GM18861 (cell line): ENCODE results near the gene FN3KRP.

ENCODE experiments used
- ATAC-seq: cut with Tn5 transposase; IDR thresholded peaks from one replicate; pipeline ENCODE4 v1.9.1; 2021; ENCODE audit not compliant: unreplicated experiment

FN3KRP gene

DNA sequence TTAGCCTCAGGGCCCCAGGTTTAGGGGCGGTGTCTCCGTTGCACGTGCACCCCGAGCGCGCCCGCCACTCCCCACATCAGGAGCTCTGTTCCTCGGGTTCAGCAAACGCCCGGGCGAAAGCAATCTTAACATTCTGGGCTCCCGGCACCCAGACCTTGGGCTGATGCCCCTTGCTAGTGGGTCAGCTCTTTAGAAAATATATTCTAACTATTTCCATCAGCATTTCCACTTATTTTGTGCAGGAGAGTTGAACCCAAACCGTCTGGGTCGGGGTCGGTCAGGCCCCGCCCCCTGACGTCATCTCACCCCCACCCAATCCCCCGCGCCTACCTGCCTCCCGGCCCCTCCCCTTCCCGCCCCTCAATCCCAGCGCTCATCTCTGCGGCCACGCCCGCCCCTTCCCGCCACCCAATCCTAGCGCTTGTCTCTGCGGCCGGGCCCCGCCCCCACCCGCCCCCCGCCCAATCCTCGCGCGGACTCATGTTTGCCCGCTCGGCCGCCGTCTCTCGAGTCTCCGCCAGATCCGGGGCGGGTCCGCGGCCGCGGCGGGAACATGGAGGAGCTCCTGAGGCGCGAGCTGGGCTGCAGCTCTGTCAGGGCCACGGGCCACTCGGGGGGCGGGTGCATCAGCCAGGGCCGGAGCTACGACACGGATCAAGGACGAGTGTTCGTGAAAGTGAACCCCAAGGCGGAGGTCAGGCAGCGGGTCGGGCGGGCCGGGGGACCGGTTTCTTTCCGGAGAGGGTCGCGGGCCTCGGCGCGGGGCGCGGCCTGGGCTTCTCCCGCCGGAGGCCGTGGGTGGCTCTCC, at the start of gene FN3KRP:
Gene FN3KRP, plus strand, starts transcription at position 504 of the 808 bp plus-strand sequence. Its CDS starts 50 bp downstream, at position 554.
- peak; percentile 61 for ATAC-seq

DNA sequence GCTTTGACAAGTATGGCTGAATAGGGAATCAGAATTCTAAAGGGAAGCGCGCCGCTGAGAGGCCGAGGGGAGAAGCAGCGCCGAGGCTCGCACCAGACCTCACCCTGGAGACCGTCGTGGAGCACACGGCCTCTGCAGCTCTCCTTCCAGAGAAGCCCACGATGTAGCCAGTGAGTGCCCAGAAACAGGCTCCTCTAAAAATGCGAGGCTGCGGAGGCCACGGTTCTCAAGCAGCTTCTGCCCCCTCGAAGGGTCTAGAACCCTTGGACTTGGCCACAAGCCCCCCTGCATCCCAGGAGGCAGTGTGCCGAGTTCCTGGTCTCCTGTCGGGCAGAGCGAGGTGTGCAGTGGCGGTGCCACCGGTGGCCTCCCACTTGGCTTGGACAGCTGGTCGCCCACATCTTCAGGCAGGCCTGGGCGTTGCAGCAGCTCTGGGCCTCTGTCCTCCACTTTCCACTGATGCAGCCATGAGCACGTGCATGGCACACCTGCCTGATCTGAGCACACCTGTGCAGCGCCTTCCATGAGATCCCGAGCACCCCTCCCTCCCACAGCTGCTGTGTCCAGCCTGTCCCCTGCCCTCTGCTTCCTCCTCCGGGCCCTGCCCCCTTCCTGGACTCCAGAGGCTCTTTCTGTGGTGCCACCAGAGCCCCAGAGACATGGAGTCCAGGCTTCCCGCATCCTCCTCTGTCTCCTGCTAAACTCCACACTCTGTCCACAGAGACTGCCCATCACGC, 49.4 kb upstream of the FN3KRP start:
- ATAC-seq: no peak

DNA sequence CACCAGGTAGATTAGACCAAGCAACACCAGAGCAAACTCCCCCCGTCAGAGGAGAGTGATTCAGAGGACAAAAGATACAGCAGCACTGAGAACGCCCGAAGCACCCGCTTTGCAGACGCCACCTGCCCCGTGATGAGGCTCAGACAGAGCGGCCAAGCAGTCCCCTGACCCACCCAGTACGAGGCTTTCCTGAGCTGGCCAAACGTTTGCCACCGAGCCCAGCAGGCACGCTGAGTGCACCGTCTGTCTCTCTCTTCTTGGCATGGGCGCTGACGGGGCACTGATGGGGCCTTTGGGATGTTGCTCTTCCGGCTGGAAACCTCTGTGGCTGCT, 48.9 kb upstream of the FN3KRP start:
- no peak for ATAC-seq

- no peak for ATAC-seq
Observed at GRCh38 chr17:82668024-82668630, 48.4 kb upstream of the FN3KRP start.

DNA sequence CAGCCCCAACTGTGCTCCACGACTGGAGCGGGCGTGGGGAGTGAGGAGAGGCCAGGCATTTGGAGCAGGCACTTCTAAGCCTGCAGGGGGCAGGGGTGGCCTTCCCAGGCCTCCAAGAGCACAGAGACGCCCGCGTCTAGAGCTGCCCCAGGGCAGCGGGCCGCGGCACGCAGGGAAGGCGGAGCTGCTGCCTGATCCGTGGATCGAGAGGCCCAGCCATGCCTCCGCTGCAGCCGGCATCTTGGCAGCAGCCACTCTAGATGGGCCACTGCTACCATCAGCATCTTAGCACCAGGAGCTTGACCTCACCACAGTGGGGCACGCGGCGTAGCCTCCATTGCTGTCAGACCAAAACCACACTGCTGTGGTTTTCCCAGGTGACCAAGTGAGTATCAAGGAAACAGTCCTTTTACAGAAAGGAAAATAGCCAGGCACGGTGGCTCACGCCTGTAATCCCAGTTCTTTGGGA, 47.8 kb upstream of the FN3KRP start:
- no peak for ATAC-seq

DNA sequence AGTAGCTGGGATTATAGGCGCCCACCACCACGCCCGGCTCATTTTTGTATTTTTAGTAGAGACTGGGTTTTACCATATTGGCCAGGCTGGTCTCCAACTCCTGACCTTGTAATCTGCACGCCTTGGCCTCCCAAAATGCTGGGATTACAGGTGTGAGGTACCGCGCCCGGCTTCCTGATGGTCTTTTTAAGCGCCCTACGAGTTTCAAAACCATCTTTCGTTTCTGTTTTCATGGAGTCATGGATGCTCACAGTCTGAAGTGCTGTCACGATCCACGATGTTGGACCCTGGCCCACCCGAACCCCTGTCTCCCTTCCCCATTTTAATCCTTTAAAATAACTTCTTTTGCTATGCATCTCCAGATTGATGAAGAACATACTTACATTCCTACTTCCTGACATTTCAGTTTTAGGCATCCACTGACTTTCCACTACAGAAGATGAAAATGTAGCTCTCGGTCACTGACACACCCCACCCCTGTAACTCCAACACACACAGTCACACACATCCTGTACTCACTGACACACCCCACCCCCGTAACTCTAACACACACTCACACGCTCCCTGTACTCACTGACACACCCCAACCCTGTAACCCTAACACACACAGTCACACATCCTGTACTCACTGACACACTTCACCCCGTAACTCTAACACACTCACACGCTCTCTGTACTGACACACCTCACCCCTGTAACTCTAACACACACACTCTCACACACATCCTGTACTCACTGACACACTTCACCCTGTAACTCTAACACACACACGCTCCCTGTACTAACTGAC, 45.6 kb upstream of the FN3KRP start:
- no peak for ATAC-seq

GRCh38 chr17:82674656-82675475, 41.6 kb upstream of the FN3KRP start:
- no peak for ATAC-seq

DNA sequence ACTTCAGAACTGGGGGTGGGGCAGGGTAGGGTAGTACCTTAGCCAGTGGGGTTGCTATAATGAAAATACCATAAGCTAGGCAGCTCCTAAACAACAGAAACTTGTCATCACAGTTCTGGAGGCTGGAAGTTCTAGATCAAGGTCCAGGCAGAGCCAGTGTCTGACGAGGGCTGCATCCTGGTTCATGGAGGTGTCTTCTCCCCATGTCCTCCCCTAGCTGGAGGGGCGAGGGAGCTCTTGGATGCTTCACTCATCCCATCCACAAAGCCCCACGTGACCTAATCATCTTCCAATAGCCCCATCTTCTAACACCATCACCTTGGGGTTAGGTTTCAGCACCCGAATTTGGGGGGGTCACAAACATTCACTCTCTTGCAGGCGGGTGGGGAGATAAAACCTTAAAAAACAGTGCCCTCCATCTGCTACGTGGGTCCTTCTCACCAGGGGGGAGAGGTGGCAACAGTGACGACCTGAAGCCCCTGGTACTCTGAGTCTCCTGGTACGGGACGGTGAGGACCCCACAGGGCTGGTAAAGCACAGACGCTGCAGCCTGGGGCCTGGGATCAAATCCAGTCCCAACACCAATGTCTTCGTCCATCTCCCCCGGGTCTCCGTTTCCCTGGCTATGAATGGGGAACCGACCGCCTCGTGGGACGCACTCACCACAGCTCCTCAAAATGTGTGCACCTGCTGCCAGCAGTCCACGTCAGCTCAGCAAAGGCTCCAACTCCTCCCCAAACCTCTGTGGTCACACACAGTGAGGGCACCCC, 40.8 kb upstream of the FN3KRP start:
- no peak for ATAC-seq

GRCh38 chr17:82677353-82677925, 39.1 kb upstream of the FN3KRP start:
- ATAC-seq: no peak

- ATAC-seq: no peak
Observed at GRCh38 chr17:82678265-82678891, 38.1 kb upstream of the FN3KRP start.

DNA sequence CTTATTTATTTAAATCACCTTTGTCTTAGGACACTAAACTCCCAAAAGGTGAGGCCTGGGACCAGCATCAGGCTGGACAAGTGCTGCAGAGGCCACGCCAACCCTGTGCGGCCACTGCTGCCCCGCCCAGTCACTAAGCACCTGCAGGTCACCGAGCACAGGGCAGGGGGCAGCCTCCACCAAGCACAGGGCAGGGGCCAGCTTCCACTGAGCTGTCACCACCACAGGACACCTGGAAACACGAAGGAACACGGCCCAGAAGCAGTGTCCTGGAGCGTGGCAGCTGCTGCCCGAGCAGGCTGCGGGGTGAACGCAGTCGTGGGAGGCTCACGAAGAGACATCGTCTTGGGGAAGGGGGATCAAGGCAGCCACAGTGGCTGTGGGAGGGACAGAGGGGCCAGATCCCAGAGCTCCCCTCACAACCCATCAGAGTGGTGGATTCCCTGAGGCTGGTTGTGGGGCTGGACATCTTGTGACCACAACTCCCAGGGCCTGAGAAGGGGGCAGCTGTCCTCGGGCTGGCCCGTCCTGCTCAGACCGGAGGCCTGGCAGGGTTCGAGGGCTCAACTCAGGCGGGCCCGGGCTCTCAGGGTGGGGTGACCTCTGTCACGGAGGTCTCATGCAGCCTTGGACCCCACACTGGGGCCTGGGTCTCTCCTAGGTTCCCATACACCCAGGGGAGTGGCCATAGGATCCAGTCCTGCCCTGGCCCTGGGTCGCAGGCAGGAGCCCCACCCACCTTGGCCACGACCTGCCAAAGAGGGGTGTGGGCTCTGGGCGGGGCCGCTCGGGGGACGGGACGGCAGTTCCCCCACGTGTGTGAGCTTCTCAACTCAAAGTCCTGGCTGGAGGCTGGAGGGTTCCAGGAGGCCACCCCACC, 36.7 kb upstream of the FN3KRP start:
- ATAC-seq: no peak

DNA sequence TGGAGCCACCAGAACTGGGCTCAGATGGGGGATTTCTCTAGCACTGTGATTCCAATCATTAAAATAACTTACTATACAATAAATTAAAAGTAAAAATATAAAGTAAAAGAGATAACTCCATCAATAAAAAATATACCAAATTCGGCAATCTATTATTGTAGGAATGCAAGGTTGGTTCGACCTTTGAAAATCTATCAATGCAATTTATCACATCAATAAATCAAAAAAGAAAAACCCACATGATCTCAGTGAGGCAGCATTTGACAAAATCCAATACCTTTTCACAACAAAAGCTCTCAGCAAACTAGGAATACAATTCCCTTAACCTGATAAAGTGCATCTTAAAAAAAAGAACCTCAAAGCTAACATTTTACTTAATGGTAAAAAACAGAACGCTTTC, 35.0 kb upstream of the FN3KRP start:
- no peak for ATAC-seq

DNA sequence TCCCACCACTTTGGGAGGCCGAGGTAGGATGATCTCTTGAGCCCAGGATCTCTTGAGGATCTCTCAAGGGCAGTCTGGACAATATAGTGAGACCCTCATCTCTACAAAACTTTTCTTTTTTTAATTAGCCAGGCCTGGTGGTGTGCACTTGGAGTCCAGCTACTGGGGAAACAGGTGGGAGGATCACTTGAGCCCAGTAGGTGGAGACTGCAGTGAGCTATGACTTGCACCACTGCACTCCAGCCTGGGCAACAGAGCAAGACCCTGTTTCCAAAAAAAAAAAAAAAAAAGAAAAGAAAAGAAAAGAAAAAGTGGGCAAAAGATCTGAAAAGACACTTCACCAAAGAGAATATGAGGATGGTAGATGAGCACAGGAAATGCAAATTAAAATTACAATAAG, 33.0 kb upstream of the FN3KRP start:
- ATAC-seq: no peak

DNA sequence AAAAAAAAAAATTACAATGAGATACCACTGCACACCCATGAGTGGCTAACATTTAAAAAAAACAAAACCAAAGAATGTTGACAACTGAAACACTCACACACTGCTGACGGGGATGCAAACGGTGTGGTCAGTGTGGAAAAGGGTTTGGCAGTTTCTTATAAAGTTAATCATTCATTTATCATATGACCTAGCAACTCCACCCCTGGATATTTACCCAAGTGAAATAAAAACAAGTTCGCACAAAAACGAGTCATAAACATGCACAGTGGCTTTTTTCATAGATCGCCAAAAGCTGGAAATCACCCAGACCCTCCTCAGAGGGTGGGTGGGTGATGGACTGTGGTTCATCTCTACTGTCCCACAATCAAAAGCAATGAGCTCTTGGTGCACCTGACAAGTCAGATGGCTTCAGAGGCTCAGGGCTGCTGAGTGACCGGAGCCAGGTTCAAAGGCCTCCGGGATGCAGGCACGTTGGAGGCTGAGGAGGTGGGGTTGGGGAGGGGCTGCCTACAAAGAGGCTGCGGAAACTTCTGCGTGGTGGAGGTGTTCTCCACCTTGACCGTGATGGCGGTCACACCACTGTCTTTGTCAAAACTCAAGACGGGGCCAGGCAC, 32.2 kb upstream of the FN3KRP start:
- no peak for ATAC-seq

DNA sequence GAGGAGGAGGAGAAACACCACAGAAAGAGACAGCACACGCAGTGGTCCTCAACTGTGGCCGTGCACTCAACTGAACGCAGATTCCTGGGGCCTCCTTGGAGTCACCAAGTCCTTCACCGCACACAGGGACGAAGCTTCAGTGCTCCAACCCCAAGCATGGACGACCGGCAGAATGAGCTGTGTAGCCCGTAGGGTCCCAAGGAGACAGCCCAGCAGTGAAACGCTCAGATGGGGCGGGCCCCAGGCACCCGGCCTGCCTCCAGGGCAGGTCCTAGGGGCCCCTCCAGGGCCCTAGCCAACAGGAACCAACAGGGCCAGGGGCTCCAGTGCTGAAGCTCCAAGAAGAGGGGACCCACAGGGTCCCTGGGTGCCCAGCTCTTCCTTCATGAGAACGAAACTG, 31.2 kb upstream of the FN3KRP start:
- no peak for ATAC-seq

GRCh38 chr17:82686366-82687324, 29.9 kb upstream of the FN3KRP start:
- no peak for ATAC-seq
